ENCODE measurements around the gene RRAGD.

RRAGD gene

DNA sequence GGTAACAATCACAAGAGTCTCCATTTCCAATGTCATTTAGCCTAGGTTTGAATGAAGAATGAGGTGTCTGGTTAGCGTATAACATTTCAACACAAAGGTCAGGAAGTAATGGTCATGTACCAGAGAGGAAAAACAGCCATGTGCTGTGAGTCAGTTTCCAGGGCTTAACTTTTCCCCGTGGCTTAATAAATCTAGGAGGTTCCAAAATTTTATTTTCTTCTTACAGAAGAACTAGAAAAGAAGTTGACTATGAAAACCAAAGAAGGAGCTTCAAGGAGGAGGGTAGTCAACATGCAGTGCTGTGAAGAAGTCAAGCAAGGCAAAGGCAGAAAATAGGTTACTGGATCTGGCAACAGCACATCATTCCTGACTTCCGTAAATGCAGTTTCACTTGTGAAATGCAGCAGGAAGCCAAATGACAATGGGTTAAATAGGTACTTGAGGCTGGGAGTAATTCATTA is 88.5 kb downstream of the RRAGD start:
- Mint-ChIP-seq H3K27me3 (no peaks in the 10 kb centered on the region), H3K9me3 (no peaks in the 10 kb centered on the region), H3K27ac (no peak overlapping the region), H3K36me3 (ENCODE audit: low read depth) (peaks cover 39% of the 10 kb centered on the region), H3K4me3 (no peak overlapping the region), H3K4me1 (ENCODE audit: low read depth) (peaks cover 41% of the 10 kb centered on the region)
- intact Hi-C loops (cut with micrococcal nuclease): no loop called here

DNA sequence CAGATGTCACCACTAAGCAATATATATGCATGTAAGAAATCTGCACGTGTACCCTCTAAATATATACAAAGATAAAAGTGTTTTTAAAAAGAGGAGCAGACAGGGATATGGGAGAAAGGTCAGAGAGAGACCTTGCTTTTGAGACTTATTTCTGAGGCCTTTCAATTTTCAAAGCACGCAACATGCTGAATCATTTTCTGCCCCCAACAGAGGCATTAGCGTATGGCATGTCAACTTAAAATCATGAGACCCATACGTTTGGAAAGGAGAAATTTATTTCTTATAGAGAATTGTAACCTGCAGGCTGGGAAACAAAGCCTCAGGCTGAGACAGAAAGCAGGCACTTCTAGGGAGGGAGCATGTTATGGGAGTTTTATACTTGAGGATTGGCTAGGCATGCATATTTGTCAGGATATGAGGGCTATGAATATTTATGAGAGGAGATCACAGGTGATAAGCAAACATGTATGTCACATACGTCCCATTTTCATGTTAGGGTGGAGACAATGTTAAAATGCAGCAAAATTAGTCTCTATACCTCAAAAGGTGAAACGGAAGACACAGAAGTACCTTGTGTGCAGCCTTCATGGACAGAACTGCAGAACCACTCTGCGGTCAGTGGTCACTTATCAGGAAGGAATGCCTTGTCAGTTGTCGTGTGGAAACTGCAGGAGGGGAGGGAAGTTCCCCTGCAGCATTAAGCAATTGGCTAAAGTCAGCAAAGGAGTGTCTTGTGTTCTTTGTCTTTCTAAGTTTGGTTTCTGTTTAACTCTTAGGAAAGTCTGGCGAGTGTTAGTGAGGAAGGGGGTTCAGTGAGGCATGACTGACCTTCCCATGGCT is 90.7 kb downstream of the RRAGD start:
- Mint-ChIP-seq H3K4me3 (peak overlapping the region; percentile 63), H3K27ac (peak overlapping the region; percentile 79), H3K27me3 (no peaks in the 10 kb centered on the region), H3K4me1 (ENCODE audit: low read depth) (peaks cover 48% of the 10 kb centered on the region), H3K36me3 (ENCODE audit: low read depth) (peaks cover 34% of the 10 kb centered on the region), H3K9me3 (no peaks in the 10 kb centered on the region)
- intact Hi-C loops (cut with micrococcal nuclease): no loop called here

DNA sequence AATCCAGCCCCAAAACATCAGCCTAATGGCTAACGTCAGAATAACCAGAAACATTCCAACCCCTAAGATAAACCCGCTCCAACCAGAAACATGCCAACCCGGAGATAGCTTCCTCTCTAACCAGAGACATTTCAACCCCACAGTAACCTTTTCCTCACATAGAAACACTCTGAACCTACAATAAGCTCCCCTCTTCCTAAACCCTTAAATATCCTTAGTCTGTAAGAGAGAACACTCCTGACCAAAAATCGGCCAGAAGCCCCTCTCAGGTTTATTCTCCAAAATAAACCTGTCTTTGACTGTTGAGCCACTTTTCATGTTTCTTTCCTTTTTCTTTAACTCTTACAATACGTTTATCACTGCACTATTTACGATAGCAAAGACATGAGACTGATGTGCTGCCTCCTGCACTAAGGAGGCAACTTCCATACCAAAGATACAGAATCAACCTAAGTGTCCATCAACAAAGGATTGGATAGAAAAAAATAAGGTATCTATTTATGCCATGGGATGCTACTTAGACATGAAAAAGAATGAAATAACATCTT is 92.0 kb downstream of the RRAGD start:
- intact Hi-C loops (cut with micrococcal nuclease): no loop called here
- Mint-ChIP-seq H3K27me3 (no peaks in the 10 kb centered on the region), H3K4me1 (ENCODE audit: low read depth) (peaks cover 48% of the 10 kb centered on the region), H3K4me3 (no peak overlapping the region), H3K36me3 (ENCODE audit: low read depth) (peaks cover 39% of the 10 kb centered on the region), H3K27ac (no peak overlapping the region), H3K9me3 (no peaks in the 10 kb centered on the region)

DNA sequence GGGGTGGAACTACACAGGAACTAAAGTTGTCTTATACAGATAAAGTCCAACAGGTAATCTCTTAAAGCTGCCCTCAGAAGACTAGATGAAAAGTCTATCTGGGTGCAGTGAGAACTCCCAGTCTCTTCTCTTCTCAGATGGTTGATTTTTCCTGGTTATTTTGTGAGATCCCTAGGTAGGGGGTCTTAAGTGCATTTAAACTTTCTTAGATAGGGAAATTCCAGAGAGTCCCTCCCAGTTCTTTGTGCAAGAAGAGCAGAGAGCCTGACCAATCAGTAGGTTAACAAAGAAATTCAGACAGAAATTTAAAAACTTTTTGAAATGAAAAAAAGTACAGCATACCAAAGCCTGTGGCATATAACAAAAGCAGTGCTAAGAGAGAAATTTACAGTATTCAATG is 95.0 kb downstream of the RRAGD start:
- H3K27ac Mint-ChIP-seq: no peak overlapping the region
- intact Hi-C loops (cut with micrococcal nuclease): no loop called here

GRCh38 chr6:89315249-89315885 is 96.7 kb downstream of the RRAGD start, which contains the start of gene GABRR2:
Gene GABRR2, minus strand, starts transcription at chr6:89315299. Its CDS starts 134 bp downstream, at chr6:89315165.
- Mint-ChIP-seq H3K9me3 (no peaks in the 10 kb centered on the region), H3K27ac (no peak within 1 kb of the TSS), H3K27me3 (no peaks in the 10 kb centered on the region), H3K4me3 (no peak within 1 kb of the TSS), H3K36me3 (ENCODE audit: low read depth) (peaks cover 36% of the 10 kb centered on the region), H3K4me1 (ENCODE audit: low read depth) (peaks cover 43% of the 10 kb centered on the region)
- intact Hi-C loops (cut with micrococcal nuclease): no loop called here

More for the DNA sequence above, 95.0 kb downstream of the RRAGD start:
- Mint-ChIP-seq H3K36me3 (ENCODE audit: low read depth) (peaks cover 37% of the 10 kb centered on the region), H3K4me3 (no peak overlapping the region), H3K27me3 (no peaks in the 10 kb centered on the region), H3K9me3 (no peaks in the 10 kb centered on the region), H3K4me1 (ENCODE audit: low read depth) (peaks cover 37% of the 10 kb centered on the region)

DNA sequence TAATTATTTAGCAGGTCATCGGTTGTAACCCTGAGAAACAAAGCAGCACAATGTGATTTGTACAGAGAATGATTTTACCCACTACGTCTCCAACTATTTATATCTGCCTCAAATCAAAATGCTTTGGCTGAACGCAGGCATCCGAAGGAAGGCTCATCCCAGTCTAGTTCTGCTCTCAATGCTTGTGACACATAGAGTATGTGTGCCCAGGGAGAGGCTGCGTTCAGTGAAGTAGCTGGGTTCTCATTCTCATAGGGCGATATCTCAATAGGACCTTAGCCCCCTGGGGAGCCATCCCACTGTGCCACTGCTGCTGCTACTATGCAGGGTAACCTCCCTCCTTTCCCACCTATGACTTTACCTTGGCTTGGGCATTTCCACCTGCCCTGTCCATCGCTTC is 97.4 kb downstream of the RRAGD start:
- no peaks in the 10 kb centered on the region for H3K9me3 Mint-ChIP-seq
- no peak overlapping the region for H3K27ac Mint-ChIP-seq
- no peaks in the 10 kb centered on the region for H3K27me3 Mint-ChIP-seq
- intact Hi-C loops (cut with micrococcal nuclease): no loop called here
- H3K36me3 Mint-ChIP-seq (ENCODE audit: low read depth): peaks cover 30% of the 10 kb centered on the region
- no peak overlapping the region for H3K4me3 Mint-ChIP-seq
- peaks cover 42% of the 10 kb centered on the region for H3K4me1 Mint-ChIP-seq (ENCODE audit: low read depth)
